Panc1 (cell line): Measurements from ENCODE around the gene UBR3. TPM values are rescaled to one million over a fixed set of nuclear protein-coding genes. Genes with fewer than 3 reads are reported as not detected.
"Not testable (repeated sequence)": the region's sequence is repeated elsewhere in the genome, so short reads cannot be mapped to it uniquely, and the experiment has no call there.

ENCODE experiments used
- ATAC-seq: fragments of 200-7000 bp; cut with Tn5 transposase; 2 replicates; pipeline ENCODE4 v1.9.1; 2020; ENCODE audit warnings: mild to moderate bottlenecking, moderate library complexity
- BruUV-seq: library from RNA; stranded (reverse); fragments of 400-500 nt; replicated peaks from 2 replicates; lab custom pipeline; 2021; lab: Mats Ljungman, UMichigan
- CTCF ChIA-PET: fragments of 300-600 bp; sonication (Branson Sonifier 250); formaldehyde crosslinking; loops from one replicate; lab custom pipeline; 2022; ENCODE audit warnings: antibody characterized with exemption; lab: Charles Lee
- POLR2A ChIA-PET: fragments of 300-600 bp; sonication (Branson Sonifier 250); formaldehyde crosslinking; loops from one replicate; lab custom pipeline; 2022; ENCODE audit warnings: antibody characterized with exemption; lab: Charles Lee
- DNase-seq: peaks from one replicate; pipeline ENCODE4 v3.0.0-alpha.2; 2010; ENCODE audit warnings: low read depth, low spot score
- H3K27ac ChIP-seq: 2 replicates; pipeline ENCODE4 v1.5.1; 2011; ENCODE audit warnings: mild to moderate bottlenecking, low read length, inconsistent platforms
- H3K27me3 ChIP-seq: fragments of 200-500 bp; sonication (Bioruptor generic); 2 replicates; pipeline ENCODE4 v1.6.0; 2014; ENCODE audit warnings: low read length, inconsistent platforms; ENCODE audit not compliant: control insufficient read depth, insufficient read depth
- H3K36me3 ChIP-seq: fragments of 200-500 bp; sonication (Bioruptor generic); 2 replicates; pipeline ENCODE4 v1.5.1; 2014; ENCODE audit warnings: inconsistent platforms, mild to moderate bottlenecking, low read length, moderate library complexity; ENCODE audit not compliant: control insufficient read depth, insufficient read depth
- H3K4me1 ChIP-seq: 2 replicates; pipeline ENCODE4 v1.5.1; 2011; ENCODE audit warnings: inconsistent platforms, mild to moderate bottlenecking, low read length, moderate library complexity; ENCODE audit not compliant: control insufficient read depth, insufficient read depth
- H3K4me3 ChIP-seq, 2 experiments: 2 replicates each; pipeline ENCODE4 v1.5.1; 2011 to 2012; ENCODE audit warnings: low read depth in 2 of 2, low read length in 2 of 2, mild to moderate bottlenecking in 2 of 2, inconsistent platforms in 1 of 2, moderate library complexity in 1 of 2
- H3K9me3 ChIP-seq: fragments of 200-500 bp; sonication (Bioruptor generic); 2 replicates; pipeline ENCODE4 v1.5.1; 2014; ENCODE audit warnings: low read depth, mild to moderate bottlenecking, inconsistent platforms, low read length, moderate library complexity; ENCODE audit not compliant: control insufficient read depth, insufficient read depth
- POLR2AphosphoS5 ChIP-seq: IDR thresholded peaks from 2 replicates; pipeline ENCODE4 v1.6.1; 2012; ENCODE audit warnings: mild to moderate bottlenecking, low read depth, low read length, moderate library complexity
- SIN3A ChIP-seq: IDR thresholded peaks from 2 replicates; pipeline ENCODE4 v1.6.1; 2012; ENCODE audit warnings: low read depth, mild to moderate bottlenecking, low read length, moderate library complexity, borderline replicate concordance; ENCODE audit not compliant: insufficient read depth
- TCF7L2 ChIP-seq: IDR thresholded peaks from 2 replicates; pipeline ENCODE4 v1.6.1; 2011; ENCODE audit warnings: mild to moderate bottlenecking, low read depth, low read length, inconsistent platforms
- in situ Hi-C: cut with HindIII; loops from 2 replicates; pipeline ENCODE4 v1.10.0; 2016; ENCODE audit warnings: low sequenced_read_pairs, low pct_unique_long_range_greater_than_20kb
- intact Hi-C: fragments of 100-400 bp; cut with micrococcal nuclease; formaldehyde crosslinking; loops from one replicate; pipeline ENCODE4 v1.10.0; 2022; ENCODE audit not compliant: unreplicated experiment
- total RNA-seq: library from RNA; stranded (reverse); gene quantifications from one replicate; pipeline ENCODE4 v1.2.1, GENCODE V29; 2021; ENCODE audit not compliant: unreplicated experiment
- TF ChIP-seq, protein P1 (sequence below): fragments of 450-650 bp; IDR thresholded peaks from 2 replicates; pipeline ENCODE4 v1.5.1; 2017; ENCODE audit warnings: mild to moderate bottlenecking
- TF ChIP-seq, protein P2 (sequence below), 2 experiments: IDR thresholded peaks; 2 replicates each; pipeline ENCODE4 v1.6.1; 2011 to 2012; ENCODE audit warnings: low read depth in 2 of 2, control low read depth in 1 of 2, low read length in 1 of 2, mild to moderate bottlenecking in 1 of 2, moderate library complexity in 1 of 2; ENCODE audit not compliant: insufficient read depth in 1 of 2

The UBR3 gene
- total RNA-seq, 1 experiment from 2014 or later = 27.9 TPM

DNA sequence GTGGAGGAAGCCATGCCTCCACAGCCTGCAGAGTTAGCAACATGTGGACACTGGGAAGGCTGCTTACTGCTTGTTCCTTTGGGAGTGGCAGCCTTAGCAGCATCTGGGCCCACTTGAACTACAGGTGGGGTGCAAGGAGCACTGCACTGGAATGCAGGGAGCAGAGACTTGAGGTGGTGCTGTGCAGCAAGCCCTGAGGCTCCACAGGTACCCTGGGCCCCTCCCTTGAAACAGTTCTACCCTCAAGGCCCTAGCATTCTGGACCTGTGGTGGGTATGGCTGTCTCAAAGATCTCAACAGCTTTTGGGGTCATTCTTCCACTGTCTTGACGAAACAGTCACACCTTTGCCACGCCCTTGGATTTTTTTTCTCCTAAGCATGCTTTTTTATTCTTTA, 13.5 kb downstream of the UBR3 start:
- ATAC-seq = no peak
- DNase-seq = no peak
- intact Hi-C loops (no loop called here), in situ Hi-C loops (no loop called here)
- no peak overlapping the region for H3K4me3 ChIP-seq
- no peaks in the 10 kb centered on the region; the same call in 1 of the 2 replicates for H3K36me3 ChIP-seq
- TF ChIP-seq SIN3A (no peak), TCF7L2 (no peak), POLR2AphosphoS5 (no peak)
- TF ChIP-seq, protein P1, sequence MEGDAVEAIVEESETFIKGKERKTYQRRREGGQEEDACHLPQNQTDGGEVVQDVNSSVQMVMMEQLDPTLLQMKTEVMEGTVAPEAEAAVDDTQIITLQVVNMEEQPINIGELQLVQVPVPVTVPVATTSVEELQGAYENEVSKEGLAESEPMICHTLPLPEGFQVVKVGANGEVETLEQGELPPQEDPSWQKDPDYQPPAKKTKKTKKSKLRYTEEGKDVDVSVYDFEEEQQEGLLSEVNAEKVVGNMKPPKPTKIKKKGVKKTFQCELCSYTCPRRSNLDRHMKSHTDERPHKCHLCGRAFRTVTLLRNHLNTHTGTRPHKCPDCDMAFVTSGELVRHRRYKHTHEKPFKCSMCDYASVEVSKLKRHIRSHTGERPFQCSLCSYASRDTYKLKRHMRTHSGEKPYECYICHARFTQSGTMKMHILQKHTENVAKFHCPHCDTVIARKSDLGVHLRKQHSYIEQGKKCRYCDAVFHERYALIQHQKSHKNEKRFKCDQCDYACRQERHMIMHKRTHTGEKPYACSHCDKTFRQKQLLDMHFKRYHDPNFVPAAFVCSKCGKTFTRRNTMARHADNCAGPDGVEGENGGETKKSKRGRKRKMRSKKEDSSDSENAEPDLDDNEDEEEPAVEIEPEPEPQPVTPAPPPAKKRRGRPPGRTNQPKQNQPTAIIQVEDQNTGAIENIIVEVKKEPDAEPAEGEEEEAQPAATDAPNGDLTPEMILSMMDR = no peak
- TF ChIP-seq, protein P2, sequence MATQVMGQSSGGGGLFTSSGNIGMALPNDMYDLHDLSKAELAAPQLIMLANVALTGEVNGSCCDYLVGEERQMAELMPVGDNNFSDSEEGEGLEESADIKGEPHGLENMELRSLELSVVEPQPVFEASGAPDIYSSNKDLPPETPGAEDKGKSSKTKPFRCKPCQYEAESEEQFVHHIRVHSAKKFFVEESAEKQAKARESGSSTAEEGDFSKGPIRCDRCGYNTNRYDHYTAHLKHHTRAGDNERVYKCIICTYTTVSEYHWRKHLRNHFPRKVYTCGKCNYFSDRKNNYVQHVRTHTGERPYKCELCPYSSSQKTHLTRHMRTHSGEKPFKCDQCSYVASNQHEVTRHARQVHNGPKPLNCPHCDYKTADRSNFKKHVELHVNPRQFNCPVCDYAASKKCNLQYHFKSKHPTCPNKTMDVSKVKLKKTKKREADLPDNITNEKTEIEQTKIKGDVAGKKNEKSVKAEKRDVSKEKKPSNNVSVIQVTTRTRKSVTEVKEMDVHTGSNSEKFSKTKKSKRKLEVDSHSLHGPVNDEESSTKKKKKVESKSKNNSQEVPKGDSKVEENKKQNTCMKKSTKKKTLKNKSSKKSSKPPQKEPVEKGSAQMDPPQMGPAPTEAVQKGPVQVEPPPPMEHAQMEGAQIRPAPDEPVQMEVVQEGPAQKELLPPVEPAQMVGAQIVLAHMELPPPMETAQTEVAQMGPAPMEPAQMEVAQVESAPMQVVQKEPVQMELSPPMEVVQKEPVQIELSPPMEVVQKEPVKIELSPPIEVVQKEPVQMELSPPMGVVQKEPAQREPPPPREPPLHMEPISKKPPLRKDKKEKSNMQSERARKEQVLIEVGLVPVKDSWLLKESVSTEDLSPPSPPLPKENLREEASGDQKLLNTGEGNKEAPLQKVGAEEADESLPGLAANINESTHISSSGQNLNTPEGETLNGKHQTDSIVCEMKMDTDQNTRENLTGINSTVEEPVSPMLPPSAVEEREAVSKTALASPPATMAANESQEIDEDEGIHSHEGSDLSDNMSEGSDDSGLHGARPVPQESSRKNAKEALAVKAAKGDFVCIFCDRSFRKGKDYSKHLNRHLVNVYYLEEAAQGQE (IDR thresholded peaks at IDR 0.05; ENCODE audit: insufficient read depth in 1 of 2, low read depth in 2 of 2, low read length in 1 of 2) = no peak
- H3K4me1 ChIP-seq = no peaks in the 10 kb centered on the region; the same call in 1 of the 2 replicates
- no peak overlapping the region for H3K27ac ChIP-seq
- CTCF ChIA-PET = no interaction called here
- POLR2A ChIA-PET = no interaction called here
- no peaks in the 10 kb centered on the region for H3K27me3 ChIP-seq
- BruUV-seq = no TSS peak
- no peaks in the 10 kb centered on the region for H3K9me3 ChIP-seq

DNA sequence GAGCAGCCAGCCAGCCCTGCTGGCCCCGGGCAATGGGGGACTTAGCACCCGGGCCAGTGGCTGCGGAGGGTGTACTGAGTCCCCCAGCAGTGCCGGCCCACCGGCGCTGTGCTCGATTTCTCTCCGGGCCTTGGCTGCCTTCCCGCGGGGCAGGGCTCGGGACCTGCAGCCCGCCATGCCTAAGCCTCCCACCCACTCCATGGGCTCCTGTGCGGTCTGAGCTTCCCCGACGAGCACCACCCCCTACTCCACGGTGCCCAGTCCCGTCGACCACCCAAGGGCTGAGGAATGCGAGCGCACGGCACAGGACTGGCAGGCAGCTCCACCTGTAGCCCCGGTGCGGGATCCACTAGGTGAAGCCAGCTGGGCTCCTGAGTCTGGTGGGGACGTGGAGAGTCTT, 14.4 kb downstream of the UBR3 start:
- H3K36me3 ChIP-seq, intact Hi-C loops, ATAC-seq, in situ Hi-C loops, DNase-seq, BruUV-seq, H3K4me3 ChIP-seq, POLR2A ChIA-PET, H3K4me1 ChIP-seq, CTCF ChIA-PET, H3K9me3 ChIP-seq, H3K27ac ChIP-seq, H3K27me3 ChIP-seq: not testable (repeated sequence)

DNA sequence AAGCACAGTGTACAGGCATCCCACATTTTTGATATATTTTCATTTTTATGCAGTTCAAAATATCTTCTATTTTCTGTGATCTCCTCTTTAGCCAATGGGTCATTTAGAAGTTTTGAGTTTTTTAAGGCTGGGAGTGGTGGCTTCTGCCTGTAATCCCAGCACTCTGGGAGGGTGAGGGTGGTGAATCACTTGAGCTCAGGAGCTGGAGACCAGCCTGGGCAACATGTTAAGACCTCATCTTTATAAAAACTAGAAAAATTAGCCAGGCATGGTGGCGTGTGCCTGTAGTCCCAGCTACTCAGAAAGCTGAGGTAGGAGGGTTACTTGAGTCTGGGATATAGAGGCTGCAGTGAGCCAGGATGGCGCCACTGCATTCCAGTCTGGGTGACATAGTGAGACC, 17.8 kb downstream of the UBR3 start:
- CTCF ChIA-PET = no interaction called here

More for the DNA sequence above, 17.8 kb downstream of the UBR3 start:
- ATAC-seq = no peak
- no peaks in the 10 kb centered on the region for H3K27me3 ChIP-seq
- intact Hi-C loops = no loop called here
- no peaks in the 10 kb centered on the region for H3K4me1 ChIP-seq
- no TSS peak for BruUV-seq
- no peak for TF ChIP-seq SIN3A
- TF ChIP-seq, protein P2 (IDR thresholded peaks at IDR 0.05; ENCODE audit: insufficient read depth in 1 of 2, low read depth in 2 of 2, low read length in 1 of 2) = no peak
- TF ChIP-seq, protein P1 = no peak
- TF ChIP-seq POLR2AphosphoS5 = no peak
- no peak for TF ChIP-seq TCF7L2
- H3K36me3 ChIP-seq = no peaks in the 10 kb centered on the region
- H3K27ac ChIP-seq = no peak overlapping the region
- no peak overlapping the region for H3K4me3 ChIP-seq
- no peak for DNase-seq
- in situ Hi-C loops = no loop called here
- POLR2A ChIA-PET = no interaction called here
- H3K9me3 ChIP-seq = no peaks in the 10 kb centered on the region
